ENCODE measurements around the gene ZNF556.

ZNF556 gene

DNA sequence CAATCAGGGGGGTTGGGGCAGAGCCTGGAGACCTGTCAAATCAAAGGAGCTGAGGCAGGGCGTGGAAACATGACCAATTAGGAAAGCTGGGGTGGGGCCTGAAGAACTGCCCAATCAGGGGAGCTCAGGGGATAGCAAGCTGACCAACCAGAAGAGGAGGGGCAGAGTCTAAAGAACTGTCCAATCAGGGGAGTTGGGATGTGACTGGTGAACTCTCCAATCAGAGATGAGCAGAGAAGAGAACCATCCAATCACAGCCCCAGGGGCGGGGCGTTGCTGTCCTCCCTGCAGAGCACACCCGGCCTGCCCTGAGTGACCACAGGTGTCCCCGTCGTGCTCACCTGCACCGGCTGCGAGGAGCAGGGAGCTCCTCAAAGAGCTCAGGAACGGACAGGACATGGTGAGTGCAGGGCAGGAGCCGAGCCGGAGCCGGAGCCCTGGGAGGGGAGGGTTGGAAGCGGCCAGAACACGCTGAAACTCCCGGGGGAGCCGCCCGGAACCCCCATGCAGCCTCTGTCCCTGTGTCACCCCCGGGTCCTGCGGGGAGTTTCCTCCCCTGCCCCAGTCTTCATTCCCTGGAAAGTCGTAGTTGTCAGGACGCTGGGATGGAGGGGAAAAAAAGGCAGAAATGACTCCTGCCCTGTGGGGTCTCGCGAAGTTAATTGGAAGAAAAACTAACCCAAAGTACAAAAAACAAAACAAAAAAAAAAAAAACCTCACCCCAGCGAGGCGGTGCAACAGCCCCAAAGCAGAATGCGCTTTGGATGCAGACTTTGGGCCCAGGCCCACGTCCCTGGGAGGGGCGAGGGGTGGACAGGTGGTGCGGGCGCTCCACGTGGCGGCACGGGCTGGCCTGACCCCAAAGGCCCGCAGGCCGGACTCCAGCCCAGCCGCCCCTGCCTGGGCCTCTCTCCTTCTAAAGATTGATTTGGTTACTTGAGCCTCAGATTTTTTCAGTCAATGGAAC is at the start of gene ZNF556:
Gene ZNF556 (plus strand): TSS at position 311 of the 967 bp plus-strand sequence. CDS start 87 bp downstream, at position 398.
- no peak for DNase-seq

DNA sequence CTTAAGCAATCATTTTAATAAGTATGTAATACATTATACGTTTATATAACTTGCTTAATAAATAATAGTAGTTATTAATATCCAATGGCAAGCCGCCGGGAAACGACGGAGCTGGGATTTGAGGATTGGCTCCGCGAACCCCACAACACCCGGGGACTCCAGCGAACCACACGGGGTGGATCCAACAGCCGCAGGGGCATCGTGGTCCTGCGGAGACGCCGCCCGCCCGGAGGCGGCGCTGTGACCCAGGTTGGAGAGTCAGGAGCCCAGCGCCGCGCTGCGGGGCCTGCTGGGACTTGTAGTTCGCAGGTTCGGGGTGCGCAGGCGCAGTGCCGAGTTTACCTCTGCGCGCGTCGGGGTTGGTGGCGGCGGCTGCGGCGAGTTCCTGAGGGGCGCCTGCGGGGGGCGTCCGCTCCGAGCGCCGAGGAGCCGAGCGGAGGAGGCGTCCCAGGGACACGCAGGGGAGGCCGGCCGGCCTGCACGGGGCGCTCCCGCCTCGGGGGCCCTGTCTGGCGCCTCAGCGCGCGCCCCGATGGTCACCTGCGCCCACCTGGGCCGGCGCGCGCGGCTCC is 47.5 kb upstream of the ZNF556 start, which contains the start of gene ZNF554:
Gene ZNF554 (plus strand): TSS at position 329 of the 572 bp plus-strand sequence. CDS start 204 bp downstream, at position 533.
- peak; percentile 93 for DNase-seq

DNA sequence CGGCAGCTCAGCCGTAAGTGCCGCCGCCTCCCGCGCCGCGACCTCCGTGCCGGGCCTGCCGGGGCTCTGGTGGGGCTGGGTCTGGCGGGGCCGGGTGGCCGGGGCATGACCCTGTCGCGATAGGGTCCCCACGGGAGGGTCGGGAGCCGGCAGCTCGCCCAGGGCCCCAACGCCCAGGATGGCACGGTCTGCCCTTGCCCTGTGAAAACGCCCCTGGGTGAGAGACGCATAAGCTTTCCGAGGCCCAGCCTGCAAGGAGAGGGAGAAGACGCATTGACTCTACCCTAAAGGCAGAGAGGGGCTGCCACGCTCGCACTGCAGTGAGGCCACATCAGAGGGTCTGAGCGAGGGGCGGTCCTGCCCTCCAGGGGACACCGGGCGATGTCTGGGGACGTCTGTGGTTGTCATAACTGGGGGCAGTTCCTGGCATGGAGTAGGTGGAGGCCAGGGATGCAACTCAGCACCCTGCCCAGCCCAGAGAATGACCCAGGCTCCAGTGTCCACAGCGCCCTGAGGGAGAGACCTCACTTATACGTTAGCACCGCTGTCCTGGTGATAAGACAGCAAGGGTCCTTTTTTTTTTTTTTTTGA is 46.9 kb upstream of the ZNF556 start:
- no peak for DNase-seq

DNA sequence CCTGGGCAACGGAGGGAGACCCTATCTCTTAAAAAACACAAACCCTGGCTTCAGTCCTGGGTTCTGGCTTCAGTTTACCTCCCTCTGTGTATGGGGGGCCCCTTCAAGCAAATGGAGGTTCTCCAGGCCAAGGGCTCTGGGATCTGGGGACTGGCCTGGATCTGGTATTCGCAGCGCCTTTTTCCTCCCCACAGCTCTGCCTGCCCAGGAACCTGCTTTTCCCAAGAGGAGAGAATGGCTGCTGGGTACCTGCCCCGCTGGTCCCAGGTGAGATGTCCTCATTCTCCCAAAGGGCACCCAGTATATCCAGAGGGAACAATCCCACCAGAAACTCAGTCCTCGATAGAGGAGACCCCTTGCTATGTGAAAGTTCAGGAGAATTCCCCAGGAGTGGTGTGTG is 44.3 kb upstream of the ZNF556 start:
- DNase-seq: no peak

DNA sequence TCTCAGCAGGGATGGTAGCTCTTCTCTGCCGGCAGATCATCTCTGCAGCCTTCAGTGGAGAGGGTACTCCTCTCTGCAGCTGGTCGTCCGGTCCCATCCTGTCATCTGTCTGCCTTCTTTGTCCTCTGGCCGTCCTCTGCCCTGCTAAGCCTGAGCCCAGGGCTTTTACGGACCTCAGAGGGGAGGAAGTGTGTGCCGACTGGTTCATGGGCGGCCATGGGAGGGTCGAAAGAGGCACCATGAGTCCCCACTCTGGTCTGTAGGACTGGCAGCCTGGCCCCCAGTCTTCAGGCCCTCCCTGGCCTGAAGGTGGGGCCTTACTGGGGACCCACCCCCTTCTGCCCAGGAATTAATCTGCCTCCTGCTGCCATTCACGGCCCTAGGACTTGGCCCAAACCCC is 43.5 kb upstream of the ZNF556 start:
- no peak for DNase-seq

DNA sequence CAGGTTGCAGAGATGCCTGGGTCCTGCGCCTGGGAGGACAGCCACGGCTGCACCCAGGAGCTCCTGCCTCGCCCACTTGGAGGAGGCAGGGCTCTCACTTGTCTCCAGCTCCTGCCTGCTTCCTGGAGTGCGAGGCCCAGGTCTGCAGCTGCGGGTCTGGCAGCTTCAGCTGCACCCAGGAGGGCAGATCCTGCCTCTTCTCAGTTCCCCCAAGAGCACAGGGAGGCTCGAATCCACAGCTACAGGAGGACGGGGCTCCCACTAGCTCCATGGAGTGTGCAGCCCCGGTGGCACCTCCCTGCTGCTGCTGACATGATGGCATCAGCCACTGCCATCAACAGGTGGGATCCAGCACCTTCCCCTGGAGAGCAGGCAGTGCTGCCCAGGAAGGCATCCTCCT is 43.0 kb upstream of the ZNF556 start:
- no peak for DNase-seq

DNA sequence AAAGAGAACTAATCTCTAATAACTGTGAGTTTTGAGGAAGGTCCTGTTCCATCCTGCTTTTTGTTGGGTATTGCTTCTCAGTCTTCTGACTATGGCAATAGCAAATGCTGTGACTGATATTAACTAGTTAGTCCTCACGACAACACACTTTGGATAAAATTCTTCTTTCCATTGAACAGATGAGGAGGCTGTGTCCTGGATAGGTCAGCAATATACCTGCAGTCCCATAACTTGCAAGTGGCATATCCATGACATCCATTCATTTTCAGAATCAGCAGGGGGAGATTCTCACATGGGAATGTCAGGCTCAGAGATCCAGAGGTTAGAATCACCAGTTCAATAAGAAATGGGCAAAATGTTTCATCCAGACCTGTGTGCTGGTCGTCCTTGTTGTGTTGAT is 40.1 kb upstream of the ZNF556 start:
- no peak for DNase-seq

DNA sequence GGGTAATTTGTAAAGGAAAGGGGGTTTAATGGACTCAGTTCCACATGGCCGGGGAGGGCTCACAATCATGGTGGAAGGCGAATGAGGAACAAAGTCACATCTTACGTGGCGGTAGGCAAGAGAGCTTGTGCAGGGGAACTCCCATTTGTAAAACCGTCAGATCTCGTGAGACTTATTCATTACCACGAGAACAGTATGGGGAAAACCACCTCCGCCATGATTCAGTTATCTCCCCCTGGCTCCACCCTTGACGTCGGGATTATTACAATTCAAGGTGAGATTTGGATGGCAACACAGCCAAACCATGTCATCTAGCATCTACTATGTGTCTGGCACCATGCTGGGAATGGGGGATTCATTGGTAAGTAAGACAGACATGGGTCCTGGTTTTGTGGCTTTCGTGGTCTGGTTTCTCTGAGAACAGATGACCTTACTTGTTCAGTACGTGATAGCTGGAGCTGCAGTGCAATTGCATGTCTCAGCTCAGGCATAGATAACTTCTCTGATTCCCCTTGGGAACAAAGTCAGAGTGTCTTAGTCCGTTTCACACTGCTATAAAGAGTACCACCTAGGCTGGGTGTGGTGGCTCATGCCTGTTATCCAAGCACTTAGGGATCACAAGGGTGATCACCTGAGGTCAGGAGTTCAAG is 39.2 kb upstream of the ZNF556 start:
- DNase-seq: no peak

DNA sequence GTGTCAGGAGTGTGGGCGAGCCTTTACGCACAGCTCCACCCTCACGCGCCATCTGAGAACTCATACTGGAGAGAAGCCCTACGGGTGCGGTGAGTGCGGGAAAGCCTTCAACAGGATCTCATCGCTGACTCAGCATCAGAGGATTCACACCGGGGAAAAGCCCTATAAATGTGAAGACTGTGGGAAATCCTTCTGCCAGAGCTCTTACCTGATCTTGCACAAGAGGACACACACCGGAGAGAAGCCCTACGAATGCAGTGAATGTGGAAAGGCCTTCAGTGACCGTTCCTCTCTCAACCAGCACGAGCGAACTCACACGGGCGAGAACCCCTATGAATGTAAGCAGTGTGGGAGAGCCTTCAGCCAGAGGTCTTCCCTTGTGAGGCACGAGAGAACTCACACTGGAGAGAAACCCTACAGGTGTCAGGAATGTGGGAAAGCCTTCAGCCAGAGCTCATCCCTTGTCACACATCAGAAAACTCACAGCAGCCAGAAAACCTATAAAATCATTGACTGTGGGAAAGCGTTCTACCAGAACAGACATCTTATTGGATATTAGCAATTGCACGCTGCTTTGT is 32.8 kb upstream of the ZNF556 start:
- no peak for DNase-seq

DNA sequence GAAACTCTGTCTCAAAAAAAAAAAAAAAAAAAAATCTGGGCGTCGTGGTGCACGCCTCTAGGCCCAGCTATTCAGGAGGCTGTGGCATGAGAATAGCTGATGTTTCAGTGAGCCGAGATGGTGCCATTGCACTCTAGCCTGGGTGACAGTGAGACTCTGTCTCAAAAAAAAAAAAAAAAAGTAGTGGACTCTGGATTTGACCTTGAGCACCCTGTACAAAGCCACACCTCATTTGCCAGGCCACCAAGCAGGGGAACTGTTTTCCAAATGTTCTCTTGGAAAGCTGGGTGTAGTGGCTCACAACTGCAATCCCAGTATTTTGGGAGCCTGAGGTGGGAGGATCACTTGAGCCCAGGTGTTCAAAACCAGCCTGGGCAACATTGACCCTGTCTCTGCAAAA is 29.7 kb upstream of the ZNF556 start:
- no peak for DNase-seq

DNA sequence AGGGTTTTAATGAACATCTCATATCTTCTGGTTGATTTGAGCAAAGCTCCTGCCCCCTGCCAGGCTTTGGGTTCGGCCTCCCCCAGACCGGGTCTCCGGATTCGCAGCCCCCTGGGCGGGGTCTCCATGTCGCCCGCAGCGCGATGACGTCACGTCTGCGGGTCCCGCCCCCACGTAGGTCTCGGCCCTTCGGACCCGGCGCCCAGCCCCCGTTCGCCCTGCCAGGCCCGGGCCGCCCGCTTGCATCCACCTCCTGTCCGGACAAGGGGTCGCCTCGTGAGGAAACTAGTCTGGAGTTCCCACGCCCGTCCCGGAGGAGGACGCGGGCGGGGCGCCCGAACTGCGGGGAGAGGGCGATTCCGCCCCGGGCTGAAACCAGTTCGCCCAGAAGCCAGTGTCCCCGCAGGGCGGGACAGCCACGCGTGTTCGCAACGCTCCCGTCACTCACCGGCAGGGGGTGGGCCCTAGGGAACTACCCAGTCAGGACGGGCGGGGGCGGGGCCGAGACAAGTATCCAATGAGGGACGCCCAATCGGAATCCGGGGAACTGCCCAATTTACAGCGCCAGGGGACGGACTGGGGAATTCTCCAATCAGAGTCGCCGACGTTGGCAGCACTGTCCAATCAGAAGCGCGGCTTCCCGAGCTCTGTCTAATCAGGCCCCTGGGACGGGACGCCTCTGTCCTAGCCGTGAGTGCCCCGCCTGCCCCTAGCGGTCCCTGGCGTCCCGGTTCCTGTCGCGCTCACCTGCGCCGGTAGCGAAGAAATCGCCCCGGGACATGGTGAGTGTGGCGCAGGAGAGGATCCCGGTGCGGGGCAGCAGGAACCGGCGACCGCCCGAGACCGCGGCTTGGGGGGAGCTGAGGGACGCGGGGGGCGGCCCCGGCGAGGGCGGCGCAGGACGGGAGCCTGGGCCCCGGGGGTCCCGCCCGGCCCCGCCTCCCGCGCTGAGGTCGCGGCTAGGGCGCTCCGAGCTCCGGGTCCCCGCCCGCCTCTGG is 26.0 kb upstream of the ZNF556 start, which contains the start of gene ZNF555:
Gene ZNF555 (plus strand): TSS at position 682 of the 998 bp plus-strand sequence. CDS start 98 bp downstream, at position 780.
- DNase-seq: peak; percentile 99

DNA sequence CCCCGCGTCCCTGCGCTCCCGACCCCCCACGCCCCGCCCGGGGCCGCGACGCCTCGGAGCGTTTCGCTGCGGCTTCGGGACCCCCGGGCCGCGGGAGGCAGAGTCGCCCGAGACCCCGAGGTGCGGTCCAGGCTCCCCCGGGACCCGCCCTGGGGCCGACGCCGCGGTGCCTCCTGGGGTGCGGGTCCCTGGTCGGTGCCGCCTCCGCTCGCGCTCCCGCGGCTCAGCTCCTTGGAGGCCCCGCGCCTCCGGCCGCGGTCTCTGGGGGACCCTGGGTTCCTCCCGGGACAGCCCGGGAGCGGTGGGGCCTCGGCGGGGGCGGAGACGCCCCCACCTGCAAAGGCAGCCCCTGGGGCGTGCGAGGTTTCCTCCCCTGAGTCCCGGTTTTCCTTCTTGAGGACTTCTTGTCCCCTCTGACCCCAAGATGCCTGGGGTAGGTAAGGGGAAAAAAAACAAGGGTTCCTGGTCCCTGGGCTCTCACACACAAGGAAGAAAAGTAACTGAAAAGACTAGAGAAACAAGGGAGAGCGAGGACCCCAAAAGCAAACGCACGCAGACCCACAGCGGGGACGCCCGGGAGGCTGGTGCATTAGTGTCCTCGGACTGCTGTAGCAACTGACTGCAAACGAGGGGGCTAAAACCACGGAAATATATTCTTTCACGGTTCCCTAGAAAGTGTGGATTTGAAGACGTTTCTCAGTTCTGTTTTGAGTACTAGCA is 25.1 kb upstream of the ZNF556 start:
- no peak for DNase-seq

DNA sequence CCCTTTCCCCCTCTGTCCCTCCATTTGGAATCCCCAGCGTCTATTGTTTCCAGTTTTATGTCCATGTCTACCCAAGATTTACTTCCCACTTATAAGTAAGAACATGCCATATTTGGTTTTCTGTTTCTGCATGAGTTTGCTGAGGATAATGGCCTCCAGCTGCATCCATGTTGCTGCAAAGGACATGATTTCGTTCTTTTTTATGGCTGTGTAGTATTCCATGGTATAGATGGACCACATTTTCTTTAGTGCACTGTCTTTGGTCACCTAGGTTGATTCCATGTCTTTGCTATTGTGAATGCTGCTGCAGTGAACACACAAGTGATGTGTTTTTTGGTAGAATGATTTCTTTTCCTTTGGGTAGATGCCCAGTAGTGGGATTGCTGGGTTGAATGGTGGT is 22.0 kb upstream of the ZNF556 start:
- no peak for DNase-seq

DNA sequence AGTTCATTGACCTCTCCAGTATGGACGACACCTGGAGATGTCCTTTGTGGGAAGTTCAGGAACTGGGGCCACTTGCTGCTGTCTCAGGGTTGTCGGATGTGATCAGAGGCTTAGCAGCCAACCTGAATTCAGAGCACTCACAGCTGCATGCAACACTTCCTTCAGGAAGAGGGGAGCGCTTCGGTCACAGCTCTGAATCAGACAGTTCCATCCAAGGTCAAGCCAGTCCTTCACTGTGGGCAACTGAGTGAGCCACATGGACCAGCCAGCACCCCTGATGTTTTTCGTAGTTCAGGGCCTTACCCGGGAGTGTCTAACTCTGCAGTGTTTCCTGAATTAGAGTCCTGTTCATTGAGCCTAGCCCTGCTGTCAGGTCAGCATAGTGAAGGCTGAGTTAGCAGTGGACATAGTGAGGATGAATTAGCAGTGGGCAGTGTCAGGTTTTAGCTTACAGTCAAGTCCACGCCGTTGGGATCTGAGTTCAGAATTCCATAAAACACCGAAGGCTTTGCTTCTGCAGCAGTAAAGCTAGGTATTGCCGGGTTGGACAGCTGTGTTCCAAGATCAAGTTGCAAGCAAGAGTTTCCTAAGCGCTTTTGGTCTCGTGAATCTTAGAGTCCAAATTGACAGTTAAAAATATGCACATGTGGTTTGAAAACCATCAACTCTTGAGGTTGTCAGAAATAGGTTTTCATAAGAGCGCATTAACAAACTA is 20.8 kb upstream of the ZNF556 start:
- DNase-seq: no peak

DNA sequence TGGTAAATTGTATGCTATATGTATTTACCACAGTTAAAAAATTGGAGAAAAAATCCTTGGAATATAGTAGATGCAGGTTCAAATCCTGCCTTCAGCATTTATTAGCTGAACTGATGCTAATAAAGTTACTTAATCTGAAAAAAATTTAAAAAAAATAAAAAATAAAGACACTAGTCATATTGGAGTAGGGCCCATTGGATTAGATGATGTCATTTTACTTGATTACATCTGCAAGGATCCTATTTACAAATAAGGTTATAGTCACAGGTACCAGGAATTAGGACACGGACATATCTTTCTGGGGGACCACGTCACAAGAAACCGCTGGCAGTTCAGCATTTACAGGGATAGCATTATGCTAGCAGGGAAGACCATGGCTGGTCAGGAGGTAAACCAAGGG is 19.6 kb upstream of the ZNF556 start:
- DNase-seq: no peak

DNA sequence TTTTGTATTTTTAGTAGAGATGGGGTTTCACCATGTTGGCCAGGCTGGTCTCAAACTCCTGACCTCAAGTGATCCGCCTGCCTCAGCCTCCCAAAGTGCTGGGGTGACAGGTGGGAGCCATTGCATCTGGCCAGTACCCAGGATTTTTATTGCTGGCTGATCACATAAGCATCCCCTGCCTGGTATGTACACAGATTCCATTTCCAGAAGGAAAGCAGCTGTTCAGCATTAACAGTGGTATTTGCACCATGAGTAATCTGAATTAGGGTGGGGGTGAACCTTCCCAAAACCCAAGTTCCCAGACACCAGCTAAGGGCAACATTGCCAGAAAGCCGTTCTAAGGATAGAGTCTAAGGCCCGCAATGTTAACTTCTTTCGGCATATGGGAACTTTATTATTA is 18.5 kb upstream of the ZNF556 start:
- peak; percentile 18 for DNase-seq

DNA sequence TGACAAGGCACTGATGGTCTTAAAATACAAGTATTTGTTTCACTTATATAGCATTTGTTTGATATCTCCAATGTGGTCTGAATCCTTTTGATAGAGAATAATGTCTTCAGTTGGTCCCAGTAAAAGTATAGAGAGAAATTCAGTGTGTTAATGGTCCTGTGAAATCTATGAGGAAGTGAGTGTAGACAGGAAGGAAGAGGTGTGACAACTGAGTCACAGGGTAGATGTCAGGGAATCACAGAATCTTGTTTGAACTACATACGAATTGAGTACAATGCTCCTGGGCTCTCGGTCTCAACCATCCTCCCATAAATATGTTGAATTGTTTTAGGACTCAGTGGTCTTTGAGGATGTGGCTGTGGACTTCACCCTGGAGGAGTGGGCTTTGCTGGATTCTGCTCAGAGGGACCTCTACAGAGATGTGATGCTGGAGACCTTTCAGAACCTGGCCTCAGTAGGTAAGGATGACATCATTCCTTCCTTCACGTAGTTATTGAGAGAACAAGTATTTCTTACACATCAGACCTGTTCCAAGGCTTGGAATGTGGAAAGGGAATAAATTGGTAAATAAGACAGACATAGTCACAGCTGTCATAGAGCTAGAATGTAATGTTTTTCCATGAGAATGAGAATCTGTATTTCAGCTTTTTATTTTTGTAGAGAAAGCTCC is 16.7 kb upstream of the ZNF556 start:
- no peak for DNase-seq

DNA sequence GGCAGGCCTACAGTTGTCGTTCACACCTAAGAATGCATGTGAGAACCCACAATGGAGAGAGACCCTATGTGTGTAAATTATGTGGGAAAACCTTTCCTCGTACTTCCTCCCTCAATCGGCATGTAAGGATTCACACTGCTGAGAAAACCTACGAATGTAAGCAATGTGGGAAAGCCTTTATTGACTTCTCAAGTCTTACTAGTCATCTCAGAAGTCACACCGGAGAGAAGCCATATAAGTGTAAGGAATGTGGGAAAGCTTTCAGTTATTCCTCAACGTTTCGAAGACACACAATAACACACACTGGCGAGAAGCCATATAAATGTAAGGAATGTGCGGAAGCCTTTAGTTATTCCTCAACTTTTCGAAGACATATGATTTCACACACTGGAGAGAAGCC is 14.5 kb upstream of the ZNF556 start:
- DNase-seq: no peak

DNA sequence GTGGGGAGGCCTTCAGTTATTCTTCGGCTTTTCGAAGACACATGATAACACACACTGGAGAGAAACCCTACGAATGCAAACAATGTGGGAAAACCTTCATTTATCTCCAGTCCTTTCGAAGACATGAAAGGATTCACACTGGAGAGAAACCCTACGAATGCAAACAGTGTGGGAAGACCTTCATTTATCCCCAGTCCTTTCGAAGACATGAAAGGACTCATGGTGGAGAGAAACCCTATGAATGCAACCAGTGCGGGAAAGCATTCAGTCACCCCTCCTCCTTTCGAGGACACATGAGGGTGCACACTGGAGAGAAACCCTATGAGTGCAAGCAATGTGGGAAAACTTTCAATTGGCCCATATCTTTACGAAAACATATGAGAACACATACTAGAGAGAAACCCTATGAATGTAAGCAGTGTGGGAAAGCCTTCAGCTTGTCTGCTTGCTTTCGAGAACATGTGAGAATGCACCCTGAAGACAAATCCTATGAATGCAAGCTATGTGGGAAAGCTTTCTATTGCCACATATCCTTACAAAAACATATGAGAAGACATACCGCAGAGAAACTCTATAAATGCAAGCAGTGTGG is 14.0 kb upstream of the ZNF556 start:
- DNase-seq: no peak

Data from fibroblast of skin of right biceps (primary cell).